ENCODE data around the gene WDR86.

Gene WDR86

GRCh38 chr7:151378496-151379192, 31.2 kb downstream of the WDR86 start:
- H3K36me3 Mint-ChIP-seq = peaks cover 2% of the 10 kb centered on the region
- no peaks in the 10 kb centered on the region for H3K9me3 Mint-ChIP-seq (ENCODE audit: low read depth)
- peaks cover 9% of the 10 kb centered on the region for H3K4me1 Mint-ChIP-seq (ENCODE audit: low read depth)
- H3K4me3 Mint-ChIP-seq = no peak overlapping the region
- H3K27me3 Mint-ChIP-seq = peaks cover 1% of the 10 kb centered on the region
- H3K27ac Mint-ChIP-seq = no peak overlapping the region

GRCh38 chr7:151378011-151378410, 31.8 kb downstream of the WDR86 start:
- H3K4me1 Mint-ChIP-seq (ENCODE audit: low read depth) = peaks cover 9% of the 10 kb centered on the region
- H3K4me3 Mint-ChIP-seq = no peak overlapping the region

GRCh38 chr7:151377406-151377805, 32.4 kb downstream of the WDR86 start:
- peaks cover 7% of the 10 kb centered on the region for H3K4me1 Mint-ChIP-seq (ENCODE audit: low read depth)
- H3K36me3 Mint-ChIP-seq = peaks cover 3% of the 10 kb centered on the region
- H3K9me3 Mint-ChIP-seq (ENCODE audit: low read depth) = no peaks in the 10 kb centered on the region
- no peak overlapping the region for H3K4me3 Mint-ChIP-seq
- no peak overlapping the region for H3K27ac Mint-ChIP-seq
- H3K27me3 Mint-ChIP-seq = no peaks in the 10 kb centered on the region

More at GRCh38 chr7:151378011-151378410, 31.8 kb downstream of the WDR86 start:
- Mint-ChIP-seq H3K27me3 (peaks cover 1% of the 10 kb centered on the region), H3K36me3 (peaks cover 2% of the 10 kb centered on the region), H3K9me3 (ENCODE audit: low read depth) (no peaks in the 10 kb centered on the region), H3K27ac (no peak overlapping the region)

DNA sequence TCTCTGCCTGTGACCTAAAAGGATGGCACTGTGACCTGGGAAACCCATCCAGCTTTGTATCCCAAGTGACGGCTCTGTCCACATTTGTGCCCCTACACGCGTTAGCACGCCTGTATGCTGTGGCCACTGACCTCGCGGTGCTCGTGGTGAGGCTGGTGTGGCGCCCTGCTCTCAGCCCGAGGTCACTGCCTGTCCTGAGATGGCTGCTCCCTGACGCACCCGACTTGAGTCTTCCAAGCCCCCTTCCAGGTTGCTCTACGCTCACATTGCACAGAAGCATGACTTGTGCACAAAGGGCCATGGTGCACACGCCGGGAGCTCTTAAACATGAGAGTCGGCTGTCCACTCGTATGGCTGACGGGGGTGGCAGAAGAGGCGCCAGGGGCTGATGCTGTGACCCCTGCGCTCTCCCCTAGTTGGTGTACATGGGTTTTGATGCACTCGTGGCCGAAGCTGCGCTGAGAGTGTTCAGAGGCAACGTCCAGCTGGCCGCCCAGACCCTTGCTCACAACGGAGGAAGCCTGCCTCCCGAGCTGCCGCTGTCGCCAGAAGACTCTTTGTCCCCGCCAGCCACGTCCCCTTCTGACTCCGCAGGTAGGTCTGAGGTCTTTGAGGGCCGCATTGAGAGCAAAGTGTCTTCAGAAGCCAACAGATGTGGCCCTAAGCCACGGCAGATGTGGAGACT, 33.5 kb downstream of the WDR86 start:
- Mint-ChIP-seq H3K36me3 (peaks cover 5% of the 10 kb centered on the region), H3K27ac (no peak overlapping the region), H3K9me3 (ENCODE audit: low read depth) (no peaks in the 10 kb centered on the region), H3K27me3 (no peaks in the 10 kb centered on the region), H3K4me3 (no peak overlapping the region), H3K4me1 (ENCODE audit: low read depth) (peaks cover 3% of the 10 kb centered on the region)

- Mint-ChIP-seq H3K4me1 (ENCODE audit: low read depth) (no peaks in the 10 kb centered on the region), H3K27me3 (no peaks in the 10 kb centered on the region), H3K4me3 (no peak overlapping the region), H3K36me3 (peaks cover 9% of the 10 kb centered on the region), H3K27ac (no peak overlapping the region), H3K9me3 (ENCODE audit: low read depth) (no peaks in the 10 kb centered on the region)
Observed at GRCh38 chr7:151375530-151376217, 34.2 kb downstream of the WDR86 start.

- Mint-ChIP-seq H3K36me3 (peaks cover 11% of the 10 kb centered on the region), H3K9me3 (ENCODE audit: low read depth) (no peaks in the 10 kb centered on the region), H3K4me3 (no peak overlapping the region)
Observed at GRCh38 chr7:151374726-151375125, 35.1 kb downstream of the WDR86 start.

GRCh38 chr7:151374139-151374538, 35.7 kb downstream of the WDR86 start:
- no peaks in the 10 kb centered on the region for H3K27me3 Mint-ChIP-seq

More at GRCh38 chr7:151374726-151375125, 35.1 kb downstream of the WDR86 start:
- H3K27me3 Mint-ChIP-seq = no peaks in the 10 kb centered on the region
- H3K4me1 Mint-ChIP-seq (ENCODE audit: low read depth) = no peaks in the 10 kb centered on the region
- no peak overlapping the region for H3K27ac Mint-ChIP-seq

DNA sequence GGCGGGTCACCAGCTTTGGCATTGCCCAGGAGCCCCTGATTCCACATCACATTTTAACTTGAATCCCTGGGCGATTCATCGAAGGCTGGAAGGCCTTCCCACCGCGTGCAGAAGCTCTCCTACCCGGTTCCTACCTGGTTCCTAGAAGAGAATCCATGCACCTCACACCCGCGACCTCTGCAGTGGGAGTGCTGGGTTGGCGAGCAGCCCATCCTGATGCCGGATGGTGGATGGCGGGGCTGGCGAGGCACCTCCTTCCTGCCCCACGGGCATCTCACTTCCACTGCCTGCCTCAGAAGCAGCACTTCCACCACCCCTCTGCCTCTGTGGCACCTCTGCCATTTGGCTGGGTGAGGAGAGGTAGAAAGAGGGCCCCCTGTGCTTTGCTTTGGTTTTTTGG, 36.2 kb downstream of the WDR86 start:
- Mint-ChIP-seq H3K36me3 (peaks cover 11% of the 10 kb centered on the region), H3K9me3 (ENCODE audit: low read depth) (no peaks in the 10 kb centered on the region), H3K4me3 (no peak overlapping the region), H3K4me1 (ENCODE audit: low read depth) (peaks cover 1% of the 10 kb centered on the region), H3K27ac (no peak overlapping the region), H3K27me3 (no peaks in the 10 kb centered on the region)

More at GRCh38 chr7:151374139-151374538, 35.7 kb downstream of the WDR86 start:
- H3K27ac Mint-ChIP-seq = no peak overlapping the region
- H3K4me3 Mint-ChIP-seq = no peak overlapping the region
- H3K4me1 Mint-ChIP-seq (ENCODE audit: low read depth) = no peaks in the 10 kb centered on the region
- peaks cover 11% of the 10 kb centered on the region for H3K36me3 Mint-ChIP-seq
- no peaks in the 10 kb centered on the region for H3K9me3 Mint-ChIP-seq (ENCODE audit: low read depth)

GRCh38 chr7:151372612-151373265, 37.1 kb downstream of the WDR86 start:
- peaks cover 9% of the 10 kb centered on the region for H3K4me1 Mint-ChIP-seq (ENCODE audit: low read depth)
- peak overlapping the region; percentile 41 for H3K27ac Mint-ChIP-seq
- H3K27me3 Mint-ChIP-seq = no peaks in the 10 kb centered on the region
- no peaks in the 10 kb centered on the region for H3K9me3 Mint-ChIP-seq (ENCODE audit: low read depth)
- H3K36me3 Mint-ChIP-seq = peaks cover 11% of the 10 kb centered on the region
- H3K4me3 Mint-ChIP-seq = no peak overlapping the region

GRCh38 chr7:151371266-151371665, 38.6 kb downstream of the WDR86 start:
- no peaks in the 10 kb centered on the region for H3K27me3 Mint-ChIP-seq
- peaks cover 11% of the 10 kb centered on the region for H3K36me3 Mint-ChIP-seq
- H3K4me3 Mint-ChIP-seq = no peak overlapping the region
- peaks cover 9% of the 10 kb centered on the region for H3K4me1 Mint-ChIP-seq (ENCODE audit: low read depth)
- H3K9me3 Mint-ChIP-seq (ENCODE audit: low read depth) = no peaks in the 10 kb centered on the region
- H3K27ac Mint-ChIP-seq = no peak overlapping the region

DNA sequence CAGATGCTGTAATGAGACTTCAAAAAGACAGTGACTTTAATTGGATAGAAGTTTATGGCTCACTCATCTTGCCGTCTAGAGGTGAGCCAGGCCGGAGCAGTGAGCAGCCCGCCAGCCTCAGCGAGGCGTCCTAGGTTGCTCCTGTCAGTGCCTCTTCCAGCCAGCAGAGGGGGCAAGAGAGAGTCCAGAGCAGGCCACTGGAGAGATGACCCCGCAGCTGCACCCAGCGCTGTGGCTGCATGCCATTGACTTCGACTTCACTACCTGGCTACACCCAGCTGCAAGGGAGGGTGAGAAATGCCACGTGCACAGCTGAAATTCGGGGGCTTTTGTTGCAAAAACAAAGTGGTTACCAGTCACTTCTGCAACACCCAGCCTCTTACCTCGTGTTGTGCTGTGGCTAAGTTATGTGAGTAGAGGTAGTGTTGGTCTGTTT, 41.7 kb downstream of the WDR86 start:
- no peak overlapping the region for H3K27ac Mint-ChIP-seq
- H3K27me3 Mint-ChIP-seq = no peaks in the 10 kb centered on the region
- no peak overlapping the region for H3K4me3 Mint-ChIP-seq
- peaks cover 12% of the 10 kb centered on the region for H3K36me3 Mint-ChIP-seq
- peaks cover 13% of the 10 kb centered on the region for H3K4me1 Mint-ChIP-seq (ENCODE audit: low read depth)
- H3K9me3 Mint-ChIP-seq (ENCODE audit: low read depth) = no peaks in the 10 kb centered on the region

GRCh38 chr7:151367284-151367683, 42.6 kb downstream of the WDR86 start:
- Mint-ChIP-seq H3K9me3 (ENCODE audit: low read depth) (no peaks in the 10 kb centered on the region), H3K27me3 (no peaks in the 10 kb centered on the region), H3K36me3 (peaks cover 18% of the 10 kb centered on the region), H3K4me3 (no peak overlapping the region), H3K4me1 (ENCODE audit: low read depth) (peaks cover 13% of the 10 kb centered on the region), H3K27ac (no peak overlapping the region)

- Mint-ChIP-seq H3K9me3 (ENCODE audit: low read depth) (no peaks in the 10 kb centered on the region), H3K36me3 (peaks cover 19% of the 10 kb centered on the region), H3K4me3 (no peak overlapping the region), H3K4me1 (ENCODE audit: low read depth) (peaks cover 13% of the 10 kb centered on the region), H3K27me3 (no peaks in the 10 kb centered on the region), H3K27ac (no peak overlapping the region)
Observed at GRCh38 chr7:151366880-151367222, 43.0 kb downstream of the WDR86 start.

DNA sequence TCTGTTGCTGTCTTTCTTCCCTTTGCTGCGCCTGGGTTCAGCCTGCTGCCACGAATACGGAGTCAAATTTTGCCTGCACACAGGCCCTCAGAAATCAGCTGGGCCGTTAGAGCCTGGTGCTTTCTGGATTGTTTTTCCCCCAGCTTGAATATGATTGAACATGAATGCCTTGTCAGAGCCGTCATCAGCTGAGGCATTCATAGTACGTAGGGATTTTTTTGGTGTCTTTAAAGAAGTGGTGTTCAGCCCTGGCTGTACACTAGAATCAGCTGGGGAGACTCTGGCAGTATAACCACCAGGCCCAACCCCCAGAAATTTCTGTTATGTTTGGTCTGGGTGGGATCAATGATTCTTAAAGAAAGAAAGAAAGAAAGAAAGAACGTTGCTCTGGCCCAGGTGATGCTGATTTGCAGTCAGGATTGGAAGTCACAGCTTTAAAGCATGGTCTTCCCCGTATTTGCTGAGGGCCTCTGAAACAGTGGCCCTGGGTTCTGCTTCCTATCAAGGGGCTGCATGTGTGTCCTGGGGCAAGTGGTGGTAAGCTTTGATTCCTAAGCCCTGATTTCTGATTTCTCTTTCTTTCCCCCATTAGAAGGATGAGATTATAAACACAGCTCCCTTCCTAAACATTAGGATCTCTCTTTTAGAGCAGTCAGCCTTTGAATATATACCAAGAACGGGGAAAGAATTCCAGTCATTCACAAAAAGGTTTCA, 43.5 kb downstream of the WDR86 start:
- Mint-ChIP-seq H3K27ac (no peak overlapping the region), H3K4me1 (ENCODE audit: low read depth) (peaks cover 13% of the 10 kb centered on the region), H3K27me3 (no peaks in the 10 kb centered on the region), H3K9me3 (ENCODE audit: low read depth) (no peaks in the 10 kb centered on the region), H3K36me3 (peaks cover 20% of the 10 kb centered on the region), H3K4me3 (no peak overlapping the region)

Measured in activated naive CD8-positive, alpha-beta T cell (primary cell).